HG02678 (cell line): ENCODE data around the gene RAX.

Experiments
- ATAC-seq: cut with Tn5 transposase; IDR thresholded peaks from one replicate; pipeline ENCODE4 v1.9.1; 2021; ENCODE audit warnings: mild to moderate bottlenecking, moderate library complexity; ENCODE audit not compliant: unreplicated experiment

RAX gene

DNA sequence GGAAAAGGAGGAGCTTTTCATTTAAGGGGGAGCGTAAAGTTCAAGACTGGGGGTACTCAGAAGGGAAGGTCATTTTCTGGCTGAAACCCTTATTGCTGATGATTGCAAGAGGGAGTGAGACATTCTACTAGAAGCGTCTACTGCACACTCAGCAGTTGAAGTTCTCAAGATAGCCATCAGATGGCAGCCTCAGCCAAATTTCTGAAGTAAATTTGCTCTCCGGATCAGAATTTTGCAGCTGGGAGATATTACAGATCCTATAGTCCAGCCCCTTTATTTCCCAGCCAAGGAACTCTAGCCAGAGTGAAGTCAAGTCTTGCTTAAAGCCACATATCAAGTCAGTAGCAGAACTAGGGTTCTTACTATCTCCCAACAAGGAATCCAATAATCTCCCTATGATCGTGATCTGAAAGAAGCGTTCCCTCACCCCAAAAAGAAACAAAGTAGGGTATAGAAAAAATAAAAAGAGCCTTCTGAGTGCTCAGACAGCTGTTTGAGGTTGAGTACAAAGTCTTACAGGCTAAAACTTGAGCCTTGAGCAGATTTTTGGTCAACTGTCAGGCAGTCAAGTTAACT, 24.0 kb downstream of the RAX start:
- peak; percentile 44 for ATAC-seq

DNA sequence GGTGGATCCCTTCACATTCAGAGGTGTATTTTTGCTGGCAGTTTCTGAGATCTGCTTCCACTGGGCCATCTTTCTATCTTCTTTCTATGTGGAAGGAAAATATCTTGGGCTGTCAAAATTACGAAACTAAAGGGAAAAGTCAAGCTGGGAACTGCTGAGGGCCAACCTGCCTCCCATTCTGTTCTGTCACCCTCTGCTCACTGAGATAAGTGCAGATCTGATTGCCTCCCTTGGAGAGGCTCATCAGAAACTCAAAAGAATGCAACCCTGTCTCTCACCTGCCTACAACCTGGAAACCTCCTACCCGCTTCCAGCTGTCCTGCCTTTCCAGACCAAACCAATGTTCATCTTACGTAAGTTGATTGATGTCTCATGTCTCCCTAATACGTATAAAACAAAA, 26.5 kb downstream of the RAX start:
- no peak for ATAC-seq

DNA sequence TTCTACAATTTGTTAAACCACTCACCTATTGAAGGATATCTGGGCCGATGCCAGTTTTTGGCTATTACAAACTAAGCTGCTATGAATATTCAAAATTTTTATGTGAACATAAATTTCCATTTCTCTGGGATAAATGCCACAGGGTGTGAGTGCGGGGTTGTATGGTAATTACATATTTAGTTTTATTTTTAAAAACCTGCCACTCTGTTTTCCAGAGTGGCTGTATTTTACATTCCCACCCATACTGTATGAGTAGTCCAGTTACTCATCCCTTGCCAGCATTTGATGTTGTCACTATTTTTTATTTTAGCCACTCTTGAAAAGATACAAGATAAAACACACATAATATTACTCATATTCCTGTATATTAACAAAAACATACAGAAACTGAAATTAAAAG, 30.3 kb downstream of the RAX start:
- no peak for ATAC-seq

DNA sequence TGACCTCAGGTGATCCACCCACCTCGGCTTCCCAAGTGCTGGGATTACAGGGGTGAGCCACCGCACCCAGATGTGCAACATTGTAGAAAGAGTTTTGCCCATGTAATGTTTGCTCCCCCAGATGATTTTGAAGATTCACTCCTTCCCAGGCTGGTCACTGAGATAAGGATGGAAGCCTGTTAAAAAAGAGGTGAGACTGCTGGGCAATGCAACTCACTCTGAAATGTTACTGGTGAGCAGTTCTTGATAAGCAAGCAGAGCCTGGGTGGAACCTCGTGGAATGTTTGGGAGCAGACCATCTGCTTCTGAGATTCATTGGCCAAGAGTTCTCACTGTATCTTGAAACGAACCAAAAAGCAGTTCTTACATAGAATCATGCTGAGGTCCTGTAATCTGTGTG, 33.6 kb downstream of the RAX start:
- ATAC-seq = no peak

DNA sequence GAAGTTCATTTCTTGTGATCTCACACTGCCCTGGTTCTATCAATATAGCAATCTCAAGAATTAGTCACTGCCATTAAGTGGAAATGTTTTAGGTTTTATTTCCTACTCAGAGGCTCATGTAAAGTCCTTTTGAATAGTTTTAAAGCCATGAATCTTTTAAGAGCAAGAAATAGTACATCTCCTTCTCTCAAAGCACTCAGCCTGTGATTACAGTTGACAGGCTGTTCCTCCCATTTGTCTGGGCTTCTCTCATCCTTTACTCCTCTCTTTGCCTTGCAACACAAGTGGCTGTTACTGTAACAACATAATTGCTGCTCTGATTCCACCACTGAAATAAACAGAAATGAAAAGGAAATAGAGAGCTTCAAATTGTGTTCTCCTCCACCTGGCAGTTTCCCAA, 34.9 kb downstream of the RAX start:
- ATAC-seq = no peak

DNA sequence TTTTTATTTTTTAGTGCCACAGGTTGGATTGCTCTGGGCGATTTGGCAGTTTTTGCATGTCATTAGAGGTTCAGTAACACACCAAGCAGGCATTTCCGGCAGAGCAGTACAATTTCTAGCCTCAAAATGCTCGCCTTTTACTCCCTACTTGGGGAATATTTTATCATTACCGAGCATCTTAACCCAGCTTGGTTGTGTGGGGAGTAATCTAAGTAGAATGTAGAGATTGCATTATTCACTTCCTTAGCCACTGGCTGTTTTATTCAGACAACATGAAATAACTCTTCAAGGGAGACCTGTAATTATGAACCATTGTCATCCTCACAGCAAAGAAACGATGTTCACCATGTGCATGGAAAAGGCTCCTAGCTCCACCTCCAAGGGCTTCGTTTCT, 40.2 kb downstream of the RAX start:
- no peak for ATAC-seq

DNA sequence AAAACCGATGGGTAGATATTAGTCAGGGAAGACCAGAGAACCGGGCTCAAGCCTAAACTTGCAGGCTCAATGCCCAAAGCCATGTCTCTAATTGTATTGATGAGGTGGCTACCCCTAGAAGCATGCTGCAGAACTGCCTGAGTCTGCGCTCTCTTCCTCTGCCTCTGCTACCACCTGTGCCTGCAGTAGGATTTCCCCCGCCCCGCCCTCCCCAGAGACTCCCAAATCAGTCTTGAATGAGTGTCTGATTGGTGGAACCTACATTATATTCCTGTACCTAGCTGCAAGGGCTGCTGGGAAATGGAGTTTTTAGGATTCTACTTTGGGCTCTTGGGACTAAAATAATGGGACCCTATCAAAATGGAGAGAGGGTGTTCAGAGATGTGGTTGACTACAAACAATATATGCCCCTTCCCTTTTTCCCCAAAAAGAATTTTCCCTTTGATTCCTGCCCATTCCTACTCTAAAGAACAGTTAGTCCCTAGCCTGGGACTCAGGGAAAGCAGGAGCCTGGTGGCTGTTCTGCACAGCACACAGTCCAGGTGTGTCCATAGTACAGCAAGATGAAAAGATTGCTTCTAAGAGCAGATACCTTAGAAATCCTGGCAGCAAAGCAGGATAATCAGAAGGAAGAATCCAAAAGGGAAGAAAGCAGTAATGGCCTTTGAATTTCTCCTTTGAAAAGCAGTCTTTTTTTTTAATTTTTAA, 40.8 kb downstream of the RAX start:
- no peak for ATAC-seq

DNA sequence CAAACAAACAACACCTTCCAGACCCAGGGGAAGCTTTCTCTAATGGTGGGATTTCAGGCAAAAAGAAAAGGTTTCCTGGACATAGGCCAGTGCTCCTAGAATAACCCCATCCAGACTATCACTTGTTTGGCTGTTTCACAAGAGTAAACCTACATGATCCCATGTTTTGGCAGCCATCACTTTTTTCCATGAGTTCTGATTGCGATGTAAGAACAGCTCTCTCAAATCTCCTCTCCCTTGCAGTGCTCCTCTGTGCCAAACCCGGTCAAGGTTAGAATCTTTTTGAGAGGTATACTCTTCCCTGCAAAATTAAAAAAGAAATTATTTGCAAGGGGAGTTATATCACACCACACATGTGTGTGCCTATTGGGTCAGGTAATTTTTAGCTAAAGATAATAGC, 41.4 kb downstream of the RAX start:
- no peak for ATAC-seq

DNA sequence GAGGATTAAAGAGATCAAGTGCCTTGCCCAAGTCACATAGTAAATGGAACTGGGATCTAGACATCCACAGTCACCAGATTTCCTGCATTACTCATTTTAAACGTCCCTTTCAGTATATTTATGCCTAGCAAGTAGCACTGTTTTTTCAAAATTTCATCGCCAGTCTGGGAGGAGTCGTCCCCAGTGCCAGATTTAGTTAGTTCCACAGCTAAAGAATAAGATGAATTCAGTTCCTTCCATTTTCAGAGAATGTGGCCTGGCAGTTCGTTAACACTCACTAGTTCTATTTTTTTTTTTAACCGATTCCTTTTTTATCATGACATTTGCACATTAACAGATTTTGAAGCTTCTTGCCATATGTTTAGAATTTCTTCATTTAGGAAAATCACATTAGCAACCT, 42.1 kb downstream of the RAX start:
- ATAC-seq = no peak

DNA sequence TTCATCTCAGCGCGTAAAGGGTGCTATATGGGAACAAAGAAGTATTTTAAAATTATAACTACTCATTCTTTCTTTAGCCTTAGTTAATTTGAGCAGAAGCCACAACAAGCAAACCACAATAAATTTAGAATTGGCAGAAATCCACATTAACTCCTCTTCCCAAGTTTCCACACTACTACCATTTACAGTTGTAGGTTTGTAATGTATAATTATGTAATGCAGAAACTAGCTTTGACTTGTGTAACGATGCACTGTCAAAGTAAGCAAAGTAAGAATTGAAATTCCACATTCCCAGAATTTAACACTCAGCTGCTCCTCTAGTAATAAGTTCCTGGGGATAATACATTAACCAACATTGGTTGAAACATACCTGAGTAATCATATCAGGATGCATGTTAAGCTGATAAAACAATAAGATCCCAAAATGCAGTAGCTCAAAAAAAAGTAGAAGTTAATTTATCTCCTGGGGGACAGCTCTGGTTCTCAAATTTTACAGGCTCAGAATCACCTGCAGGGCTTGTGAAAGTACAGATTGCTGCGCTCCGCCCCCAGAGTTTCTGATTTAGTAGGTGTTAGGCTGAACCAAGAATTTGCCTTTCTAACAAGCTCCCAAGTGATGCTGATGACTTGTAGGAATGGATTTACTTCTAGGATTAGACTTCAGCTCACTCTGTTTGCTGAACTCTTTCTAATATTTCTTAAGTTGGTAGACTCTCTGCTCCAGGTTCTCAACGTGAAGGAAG, 43.4 kb downstream of the RAX start:
- no peak for ATAC-seq

DNA sequence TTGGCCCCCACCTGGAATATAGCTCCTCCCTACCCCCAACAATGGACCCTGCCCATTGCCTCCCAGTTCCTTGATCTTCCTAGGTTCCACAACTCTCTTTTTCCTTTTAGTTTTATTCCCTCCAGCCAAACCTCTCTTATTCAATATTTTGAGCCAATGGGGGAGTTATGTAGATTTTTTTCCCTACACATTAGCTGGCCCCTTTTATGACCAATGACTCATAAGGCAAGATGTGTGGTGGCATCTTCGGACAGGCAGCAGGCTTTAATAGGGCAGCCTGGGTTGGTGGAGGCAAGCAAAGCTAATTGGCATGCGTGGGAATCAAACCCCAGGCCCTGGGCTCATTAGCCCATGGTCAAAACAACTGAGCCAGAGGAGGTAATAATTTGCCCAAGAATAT, 44.1 kb downstream of the RAX start:
- no peak for ATAC-seq

DNA sequence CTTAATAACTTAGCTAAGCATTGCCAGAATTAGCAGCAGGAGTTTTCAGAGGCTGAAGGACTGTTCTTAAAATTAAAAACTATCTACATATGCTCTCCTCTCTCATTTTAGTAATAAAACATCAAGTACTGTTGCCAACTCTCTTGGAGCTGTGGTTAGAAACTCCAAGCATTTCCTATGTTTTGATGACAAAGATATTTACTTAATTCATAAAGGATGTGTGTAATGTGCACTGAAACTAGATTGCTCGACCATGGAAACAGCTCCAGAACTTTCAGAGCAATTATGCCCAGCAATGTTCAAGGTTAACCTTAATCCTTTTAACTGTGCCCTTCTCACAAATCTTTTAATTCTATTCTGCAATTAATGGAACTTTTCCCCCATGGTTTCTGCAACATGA, 44.9 kb downstream of the RAX start:
- ATAC-seq = no peak

DNA sequence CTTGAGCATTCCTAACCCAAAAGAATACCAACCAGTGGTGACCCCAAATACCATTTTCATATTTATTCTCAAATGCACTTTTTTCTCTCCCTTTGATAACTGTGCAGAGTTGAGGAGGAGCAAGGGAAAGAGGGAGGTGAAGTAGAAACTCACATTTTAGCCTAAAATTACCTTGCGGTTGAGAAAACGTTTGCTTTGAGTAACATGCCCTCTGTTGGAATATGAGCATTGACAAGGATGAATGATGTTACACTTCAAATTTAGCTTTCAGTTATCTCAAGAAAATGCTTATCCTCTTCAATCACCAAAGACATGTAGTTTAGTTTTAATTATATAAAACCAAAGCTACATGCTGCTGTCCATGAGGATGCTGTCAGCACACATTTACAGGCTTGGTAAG, 50.9 kb downstream of the RAX start:
- no peak for ATAC-seq

DNA sequence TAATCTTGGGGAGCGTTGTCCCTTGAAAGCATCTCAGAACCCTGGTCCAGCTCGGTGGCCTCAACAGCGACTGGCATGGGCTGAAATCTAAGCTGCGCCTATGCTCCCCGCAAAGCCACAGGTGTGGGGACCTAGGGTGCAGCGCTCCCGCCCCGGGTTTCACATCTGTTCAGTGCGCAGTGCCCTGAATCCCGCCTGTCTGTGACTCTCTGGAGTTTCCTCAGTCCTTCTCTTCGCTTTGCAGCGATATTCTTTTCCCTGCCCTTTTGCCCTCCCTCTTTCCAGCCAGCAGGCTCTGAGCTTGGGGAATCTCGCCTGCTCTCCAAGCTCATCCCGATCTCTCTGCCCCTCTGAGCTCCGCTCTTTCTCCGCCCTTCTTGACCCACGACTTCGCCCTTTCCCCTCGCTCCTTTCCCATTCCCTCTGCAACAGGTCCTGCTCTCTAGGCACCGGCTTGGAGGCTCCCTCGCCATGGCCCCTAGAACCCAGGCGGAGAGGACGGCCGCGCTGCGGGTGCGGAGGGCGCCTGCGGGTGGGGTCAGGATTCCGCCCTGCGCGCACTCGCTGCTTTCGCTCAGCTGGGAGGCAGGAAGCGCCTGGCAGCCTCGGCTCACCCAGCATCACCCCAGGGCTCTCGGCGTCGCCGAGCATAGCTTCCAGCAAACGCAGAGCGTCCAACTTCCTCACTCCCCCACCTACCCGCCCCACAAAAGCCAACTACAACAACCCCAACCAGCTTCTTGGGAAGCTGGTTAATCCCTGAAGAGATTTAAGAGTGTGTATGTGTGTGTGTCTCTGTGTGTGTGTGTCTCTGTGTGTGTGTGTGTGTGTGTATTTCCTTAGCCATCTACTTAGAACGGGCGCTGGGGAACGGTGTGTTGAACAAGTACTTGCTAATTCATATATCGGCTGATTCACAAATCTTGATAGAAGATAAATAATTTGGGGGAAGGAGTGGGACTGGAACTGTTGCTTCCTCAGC, 52.2 kb downstream of the RAX start:
- no peak for ATAC-seq

DNA sequence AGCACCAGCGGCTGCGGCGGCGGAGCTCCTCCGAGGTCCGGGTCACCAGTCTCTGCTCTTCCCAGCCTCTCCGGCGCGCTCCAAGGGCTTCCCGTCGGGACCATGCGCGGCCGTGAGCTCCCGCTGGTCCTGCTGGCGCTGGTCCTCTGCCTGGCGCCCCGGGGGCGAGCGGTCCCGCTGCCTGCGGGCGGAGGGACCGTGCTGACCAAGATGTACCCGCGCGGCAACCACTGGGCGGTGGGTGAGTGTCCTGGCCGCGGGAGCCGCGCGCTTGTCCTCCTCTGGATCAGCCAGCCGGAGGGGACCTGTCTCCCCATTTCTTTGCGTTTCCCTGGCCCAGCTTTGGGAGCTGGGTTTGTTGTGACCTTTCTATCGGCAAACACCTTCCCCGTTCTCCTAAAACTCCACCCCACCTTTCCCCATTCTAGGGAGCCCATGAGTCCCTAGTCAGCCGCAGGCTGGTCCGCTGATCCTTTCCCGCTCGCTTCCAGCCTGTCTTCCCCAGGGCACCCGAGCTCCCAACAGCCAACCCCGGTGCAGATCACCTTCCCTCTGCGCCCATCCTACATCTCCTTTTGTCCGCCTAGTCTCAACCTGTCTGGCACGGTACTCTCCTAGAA, 53.0 kb downstream of the RAX start:
- no peak for ATAC-seq

DNA sequence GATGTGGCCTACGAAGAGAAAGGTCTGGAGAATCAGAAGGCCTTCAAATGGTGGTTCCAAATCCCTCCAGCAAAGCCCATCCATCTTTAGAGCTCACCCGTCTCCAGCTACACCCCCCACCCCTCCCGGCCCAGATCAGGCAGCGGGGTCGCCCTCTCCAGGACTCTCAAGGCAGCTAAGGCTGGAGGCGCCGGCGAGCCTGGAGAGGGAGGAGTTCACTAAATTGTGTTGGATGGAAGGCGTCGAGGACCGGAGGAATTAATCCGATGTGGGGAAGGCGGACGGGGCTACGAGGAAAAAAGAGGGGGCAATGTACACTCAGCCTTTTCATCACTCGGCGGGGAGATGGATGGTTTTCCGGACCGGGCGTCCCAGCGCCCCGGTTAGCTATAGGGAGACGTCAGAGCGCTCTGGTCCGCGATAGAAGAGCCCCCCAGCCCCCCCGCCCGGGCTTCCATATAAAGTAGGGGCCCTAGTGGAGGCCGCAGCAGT, 53.5 kb downstream of the RAX start, which contains the start of gene GRP:
TSS of gene GRP (plus strand) at position 487 of the 492 bp plus-strand sequence. CDS start 108 bp downstream, outside the sequence.
- no peak for ATAC-seq

DNA sequence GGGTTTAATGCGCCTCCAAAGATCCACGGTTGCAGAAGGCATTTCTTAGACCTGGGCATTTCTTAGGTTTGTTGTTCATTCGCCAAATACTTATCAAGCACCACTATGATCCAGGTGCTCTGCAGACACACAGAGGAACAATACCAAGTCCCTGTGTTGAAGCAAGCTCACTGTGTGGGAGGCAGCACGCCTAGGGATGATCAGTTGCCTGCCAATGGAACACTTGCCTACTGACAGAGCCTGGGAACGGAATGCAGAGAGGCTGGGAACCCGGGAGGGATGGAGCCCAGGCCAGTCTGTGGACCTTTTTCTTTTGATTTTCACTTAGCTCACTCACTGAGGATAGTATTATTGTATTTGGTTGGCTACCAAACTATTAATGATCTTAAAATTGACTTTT, 55.2 kb downstream of the RAX start:
- ATAC-seq = no peak
